CD4-positive, alpha-beta T cell (primary cell): ENCODE measurements around the gene CH25H. TPM values are rescaled to one million over a fixed set of nuclear protein-coding genes. Genes with fewer than 3 reads are reported as not detected.
"Not testable (repeated sequence)": the region's sequence is repeated elsewhere in the genome, so short reads cannot be mapped to it uniquely, and the experiment has no call there.

Source experiments
- ATAC-seq: fragments of 200-7000 bp; cut with Tn5 transposase; one replicate; pipeline ENCODE4 v1.10.0; 2022; ENCODE audit warnings: mild to moderate bottlenecking; ENCODE audit not compliant: poor library complexity
- CTCF ChIA-PET: fragments of 350-600 bp; sonication (Branson Sonifier 250); formaldehyde crosslinking; loops from one replicate; lab custom pipeline; 2021; ENCODE audit warnings: antibody characterized with exemption, inconsistent platforms; lab: Charles Lee
- POLR2A ChIA-PET: fragments of 350-600 bp; sonication (Branson Sonifier 250); formaldehyde crosslinking; loops from one replicate; lab custom pipeline; 2021; ENCODE audit warnings: antibody characterized with exemption, inconsistent platforms; lab: Charles Lee
- DNase-seq, 14 experiments: peaks; one replicate each; pipeline ENCODE4 v3.0.0-alpha.2; 2013 to 2020; ENCODE audit warnings: mixed read lengths in 2 of 14
- H3K27ac ChIP-seq, 2 donors: one replicate each; pipeline versions ENCODE4 v1.5.1 to v1.7.0; 2013; ENCODE audit warnings: low read length in 2 of 2, low read depth in 1 of 2, mild to moderate bottlenecking in 1 of 2
- H3K27me3 ChIP-seq, 2 experiments: 1 replicate in 1 of 2; 2 replicates in 1 of 2; pipeline versions ENCODE4 v1.6.1 to v1.7.0; 2013; ENCODE audit warnings: low read length in 2 of 2, control low read depth in 1 of 2, mild to moderate bottlenecking in 1 of 2, moderate library complexity in 1 of 2; ENCODE audit not compliant: insufficient read depth in 2 of 2, control insufficient read depth in 1 of 2
- H3K36me3 ChIP-seq: one replicate; pipeline ENCODE4 v1.6.1; 2013; ENCODE audit warnings: low read length, control low read depth; ENCODE audit not compliant: insufficient read depth
- H3K4me1 ChIP-seq: one replicate; pipeline ENCODE4 v1.6.1; 2013; ENCODE audit warnings: low read length, control low read depth; ENCODE audit not compliant: insufficient read depth
- H3K4me3 ChIP-seq: one replicate; pipeline ENCODE4 v1.5.1; 2013; ENCODE audit warnings: mild to moderate bottlenecking, low read length, moderate library complexity
- H3K9me3 ChIP-seq, 2 experiments: 1 replicate in 1 of 2; 2 replicates in 1 of 2; pipeline versions ENCODE4 v1.6.1 to v1.7.0; 2013; ENCODE audit warnings: low read length in 2 of 2, mild to moderate bottlenecking in 2 of 2, control low read depth in 1 of 2, moderate library complexity in 1 of 2; ENCODE audit not compliant: control insufficient read depth in 1 of 2, insufficient read depth in 1 of 2
- H3K27ac Mint-ChIP-seq: one replicate; pipeline ENCODE4 v1.8.0; 2020; ENCODE audit warnings: mixed read lengths
- H3K27me3 Mint-ChIP-seq: one replicate; pipeline ENCODE4 v1.8.0; 2021; ENCODE audit warnings: mixed read lengths
- H3K36me3 Mint-ChIP-seq: one replicate; pipeline ENCODE4 v1.8.0; 2021; ENCODE audit warnings: low read depth, mixed read lengths
- H3K4me1 Mint-ChIP-seq: one replicate; pipeline ENCODE4 v1.8.0; 2021; ENCODE audit warnings: low read depth, mixed read lengths
- H3K4me3 Mint-ChIP-seq: one replicate; pipeline ENCODE4 v1.8.0; 2020; ENCODE audit warnings: mild to moderate bottlenecking, mixed read lengths
- H3K9me3 Mint-ChIP-seq: one replicate; pipeline ENCODE4 v1.8.0; 2020; ENCODE audit warnings: mixed read lengths
- CTCF ChIP-seq: fragments of 200-600 bp; IDR thresholded peaks from one replicate; pipeline ENCODE4 v1.8.0; 2022; ENCODE audit warnings: antibody characterized with exemption, mild to moderate bottlenecking
- intact Hi-C, 2 experiments: fragments of 100-400 bp; cut with DNase I in 1 of 2; cut with micrococcal nuclease in 1 of 2; formaldehyde crosslinking; loops; one replicate each; pipeline versions ENCODE4 v1.15.1 to v1.9.0; 2023 to 2025; cut with DNase I, micrococcal nuclease
- polyA plus RNA-seq, 2 donors: library from polyadenylated mRNA; unstranded; fragments of 120-200 nt; gene quantifications; one replicate each; pipeline ENCODE4 v1.2.1, GENCODE V29; 2013
- total RNA-seq, 174 experiments: library from RNA in 2 of 174; stranded (reverse) in 2 of 174; gene quantifications; one replicate each; pipeline ENCODE4 v1.2.3 and lab custom pipeline; 2021 to 2026

The CH25H gene
- total RNA-seq (under 1 TPM; 0.49 to 0.50 TPM), total RNA-seq (lab: John Stamatoyannopoulos, UW) (0 to 4.3 (median 0.12) reads per million in 172 experiments)
- 0.04 TPM for polyA plus RNA-seq (2013, experiment 1 of 2)
- polyA plus RNA-seq (2013, experiment 2 of 2), result 0.07 TPM

- DNase-seq (peak in 13 of 14 experiments; percentile 12 to 63 (median 31)), ATAC-seq (peak; percentile 47)
- H3K4me1 Mint-ChIP-seq, result peaks cover 14% of the 10 kb centered on the region
- intact Hi-C loops, result no loop called here
- no peak within 1 kb of the TSS for H3K27ac ChIP-seq
- no peaks in the 10 kb centered on the region for H3K9me3 Mint-ChIP-seq
- peaks cover 59% of the 10 kb centered on the region for H3K27me3 Mint-ChIP-seq
- H3K36me3 Mint-ChIP-seq, result no peaks in the 10 kb centered on the region
- peak within 1 kb of the TSS; percentile 60 for H3K4me3 ChIP-seq
- peak within 1 kb of the TSS; percentile 88 for H3K4me3 Mint-ChIP-seq
- TF ChIP-seq CTCF, result no peak
- ChIA-PET POLR2A (interaction anchor here (1.0 to 1.9 kb wide), 11 partner anchors 9 to 624 kb away, joined by 3 to 6 read pairs (median 3); partner anchors contain the start of genes RNLS and STAMBPL1), CTCF (interaction anchor here (1.0 to 2.7 kb wide), 3 partner anchors 10 to 272 kb away, joined by 3 to 7 read pairs (median 3); no protein-coding TSS in a partner anchor)
- peaks cover 23% of the 10 kb centered on the region for H3K4me1 ChIP-seq
- no peaks in the 10 kb centered on the region for H3K36me3 ChIP-seq
- peak within 1 kb of the TSS; percentile 61 for H3K27ac Mint-ChIP-seq
- H3K27me3 ChIP-seq, result peaks cover 22 to 54% of the 10 kb centered on the region in 2 experiments
- H3K9me3 ChIP-seq, result no peaks in the 10 kb centered on the region
These were observed at the start of gene CH25H for GRCh38 chr10:89207181-89207800. CH25H (minus strand) TSS chr10:89207317; CDS start chr10:89207292, 25 bp downstream.

- intact Hi-C loops, result loop anchor here (10.0 kb wide), 2 partner anchors 158 to 448 kb away; partner anchors contain the start of genes IFIT5 (in 1 of the 2) and KIF20B (in 1 of the 2)
These were observed 49.2 kb upstream of the CH25H start for GRCh38 chr10:89256340-89256739.

GRCh38 chr10:89255793-89256192, 48.7 kb upstream of the CH25H start:
- H3K27me3 ChIP-seq, result no peaks in the 10 kb centered on the region
- no peak overlapping the region for H3K27ac ChIP-seq
- Mint-ChIP-seq H3K36me3 (no peaks in the 10 kb centered on the region), H3K4me1 (peaks cover 15% of the 10 kb centered on the region), H3K4me3 (no peak overlapping the region), H3K27ac (no peak overlapping the region), H3K9me3 (no peaks in the 10 kb centered on the region), H3K27me3 (no peaks in the 10 kb centered on the region)
- TF ChIP-seq CTCF, result no peak
- ChIA-PET POLR2A (no interaction called here), CTCF (no interaction called here)
- H3K4me1 ChIP-seq, result peaks cover 12% of the 10 kb centered on the region
- no peak overlapping the region for H3K4me3 ChIP-seq
- ATAC-seq, result no peak
- peaks cover 0 to 6% of the 10 kb centered on the region in 2 experiments for H3K9me3 ChIP-seq
- no peaks in the 10 kb centered on the region for H3K36me3 ChIP-seq
- intact Hi-C loops, result loop anchor here (10.0 kb wide), 2 partner anchors 159 to 449 kb away; partner anchors contain the start of genes IFIT5 (in 1 of the 2) and KIF20B (in 1 of the 2)
- no peak for DNase-seq

More at GRCh38 chr10:89256340-89256739, 49.2 kb upstream of the CH25H start:
- H3K27ac Mint-ChIP-seq, result no peak overlapping the region
- Histone ChIP-seq H3K4me1 (peaks cover 6% of the 10 kb centered on the region), H3K4me3 (no peak overlapping the region), H3K27me3 (no peaks in the 10 kb centered on the region), H3K9me3 (peaks cover 0 to 6% of the 10 kb centered on the region in 2 experiments), H3K27ac (no peak overlapping the region), H3K36me3 (no peaks in the 10 kb centered on the region)
- no peak for TF ChIP-seq CTCF
- no peaks in the 10 kb centered on the region for H3K27me3 Mint-ChIP-seq
- H3K4me1 Mint-ChIP-seq, result peaks cover 10% of the 10 kb centered on the region
- DNase-seq, result peak in 2 of 14 experiments; percentile 21 to 26
- POLR2A ChIA-PET, result no interaction called here
- CTCF ChIA-PET, result no interaction called here
- no peaks in the 10 kb centered on the region for H3K9me3 Mint-ChIP-seq
- H3K4me3 Mint-ChIP-seq, result no peak overlapping the region
- ATAC-seq, result no peak
- no peaks in the 10 kb centered on the region for H3K36me3 Mint-ChIP-seq

- intact Hi-C loops, result loop anchor here (10.0 kb wide), 2 partner anchors 160 to 450 kb away; partner anchors contain the start of genes IFIT5 (in 1 of the 2) and KIF20B (in 1 of the 2)
- H3K4me1 Mint-ChIP-seq, result peaks cover 17% of the 10 kb centered on the region
- H3K36me3 ChIP-seq, ATAC-seq, H3K9me3 ChIP-seq, POLR2A ChIA-PET, H3K36me3 Mint-ChIP-seq, H3K27me3 ChIP-seq, H3K27me3 Mint-ChIP-seq, H3K27ac ChIP-seq, CTCF ChIA-PET, H3K9me3 Mint-ChIP-seq, H3K27ac Mint-ChIP-seq, H3K4me3 Mint-ChIP-seq, H3K4me3 ChIP-seq: not testable (repeated sequence)
- peaks cover 10% of the 10 kb centered on the region for H3K4me1 ChIP-seq
- peak in 1 of 14 experiments; percentile 29 for DNase-seq
These were observed 48.0 kb upstream of the CH25H start for GRCh38 chr10:89255091-89255579.
